Measurements from ENCODE around the gene PRKAG2. TPM values are rescaled to one million over a fixed set of nuclear protein-coding genes. Genes with fewer than 3 reads are reported as not detected.

Gene PRKAG2
- total and polyA plus RNA-seq, 2 experiments from 2014 or later = 9.1 to 14.9 TPM

- ATAC-seq = no peak
Observed at GRCh38 chr7:151808400-151809145, 68.3 kb downstream of the PRKAG2 start.

More at GRCh38 chr7:151808400-151809145, 68.3 kb downstream of the PRKAG2 start:
- Histone ChIP-seq H3F3A (replicated peaks; ENCODE audit: low read depth) (no peaks in the 10 kb centered on the region), H3K4me1 (ENCODE audit: insufficient read depth) (no peaks in the 10 kb centered on the region), H3K36me3 (ENCODE audit: insufficient read depth) (no peaks in the 10 kb centered on the region), H3K27me3 (ENCODE audit: insufficient read depth) (no peaks in the 10 kb centered on the region), H3K27ac (ENCODE audit: low read depth) (no peak overlapping the region), H3K4me3 (no peak overlapping the region), H3K79me2 (replicated peaks; ENCODE audit: insufficient read depth) (no peaks in the 10 kb centered on the region), H2AFZ (no peak overlapping the region), H4K20me1 (replicated peaks; ENCODE audit: insufficient read depth) (no peaks in the 10 kb centered on the region), H3K4me2 (no peak overlapping the region), H3K9me2 (ENCODE audit: insufficient read depth) (0 out of 2 replicates have a peak, but pooled peaks cover 3% of the 10 kb centered on the region)
- peaks cover 3% of the 10 kb centered on the region for H3K27me3 Mint-ChIP-seq (ENCODE audit: insufficient read depth, low read depth, poor library complexity)
- peaks cover 5% of the 10 kb centered on the region for H3K4me1 Mint-ChIP-seq
- no peak overlapping the region for H3K4me3 Mint-ChIP-seq
- no peak overlapping the region for H3K27ac Mint-ChIP-seq
- TF ChIP-seq, protein P1, sequence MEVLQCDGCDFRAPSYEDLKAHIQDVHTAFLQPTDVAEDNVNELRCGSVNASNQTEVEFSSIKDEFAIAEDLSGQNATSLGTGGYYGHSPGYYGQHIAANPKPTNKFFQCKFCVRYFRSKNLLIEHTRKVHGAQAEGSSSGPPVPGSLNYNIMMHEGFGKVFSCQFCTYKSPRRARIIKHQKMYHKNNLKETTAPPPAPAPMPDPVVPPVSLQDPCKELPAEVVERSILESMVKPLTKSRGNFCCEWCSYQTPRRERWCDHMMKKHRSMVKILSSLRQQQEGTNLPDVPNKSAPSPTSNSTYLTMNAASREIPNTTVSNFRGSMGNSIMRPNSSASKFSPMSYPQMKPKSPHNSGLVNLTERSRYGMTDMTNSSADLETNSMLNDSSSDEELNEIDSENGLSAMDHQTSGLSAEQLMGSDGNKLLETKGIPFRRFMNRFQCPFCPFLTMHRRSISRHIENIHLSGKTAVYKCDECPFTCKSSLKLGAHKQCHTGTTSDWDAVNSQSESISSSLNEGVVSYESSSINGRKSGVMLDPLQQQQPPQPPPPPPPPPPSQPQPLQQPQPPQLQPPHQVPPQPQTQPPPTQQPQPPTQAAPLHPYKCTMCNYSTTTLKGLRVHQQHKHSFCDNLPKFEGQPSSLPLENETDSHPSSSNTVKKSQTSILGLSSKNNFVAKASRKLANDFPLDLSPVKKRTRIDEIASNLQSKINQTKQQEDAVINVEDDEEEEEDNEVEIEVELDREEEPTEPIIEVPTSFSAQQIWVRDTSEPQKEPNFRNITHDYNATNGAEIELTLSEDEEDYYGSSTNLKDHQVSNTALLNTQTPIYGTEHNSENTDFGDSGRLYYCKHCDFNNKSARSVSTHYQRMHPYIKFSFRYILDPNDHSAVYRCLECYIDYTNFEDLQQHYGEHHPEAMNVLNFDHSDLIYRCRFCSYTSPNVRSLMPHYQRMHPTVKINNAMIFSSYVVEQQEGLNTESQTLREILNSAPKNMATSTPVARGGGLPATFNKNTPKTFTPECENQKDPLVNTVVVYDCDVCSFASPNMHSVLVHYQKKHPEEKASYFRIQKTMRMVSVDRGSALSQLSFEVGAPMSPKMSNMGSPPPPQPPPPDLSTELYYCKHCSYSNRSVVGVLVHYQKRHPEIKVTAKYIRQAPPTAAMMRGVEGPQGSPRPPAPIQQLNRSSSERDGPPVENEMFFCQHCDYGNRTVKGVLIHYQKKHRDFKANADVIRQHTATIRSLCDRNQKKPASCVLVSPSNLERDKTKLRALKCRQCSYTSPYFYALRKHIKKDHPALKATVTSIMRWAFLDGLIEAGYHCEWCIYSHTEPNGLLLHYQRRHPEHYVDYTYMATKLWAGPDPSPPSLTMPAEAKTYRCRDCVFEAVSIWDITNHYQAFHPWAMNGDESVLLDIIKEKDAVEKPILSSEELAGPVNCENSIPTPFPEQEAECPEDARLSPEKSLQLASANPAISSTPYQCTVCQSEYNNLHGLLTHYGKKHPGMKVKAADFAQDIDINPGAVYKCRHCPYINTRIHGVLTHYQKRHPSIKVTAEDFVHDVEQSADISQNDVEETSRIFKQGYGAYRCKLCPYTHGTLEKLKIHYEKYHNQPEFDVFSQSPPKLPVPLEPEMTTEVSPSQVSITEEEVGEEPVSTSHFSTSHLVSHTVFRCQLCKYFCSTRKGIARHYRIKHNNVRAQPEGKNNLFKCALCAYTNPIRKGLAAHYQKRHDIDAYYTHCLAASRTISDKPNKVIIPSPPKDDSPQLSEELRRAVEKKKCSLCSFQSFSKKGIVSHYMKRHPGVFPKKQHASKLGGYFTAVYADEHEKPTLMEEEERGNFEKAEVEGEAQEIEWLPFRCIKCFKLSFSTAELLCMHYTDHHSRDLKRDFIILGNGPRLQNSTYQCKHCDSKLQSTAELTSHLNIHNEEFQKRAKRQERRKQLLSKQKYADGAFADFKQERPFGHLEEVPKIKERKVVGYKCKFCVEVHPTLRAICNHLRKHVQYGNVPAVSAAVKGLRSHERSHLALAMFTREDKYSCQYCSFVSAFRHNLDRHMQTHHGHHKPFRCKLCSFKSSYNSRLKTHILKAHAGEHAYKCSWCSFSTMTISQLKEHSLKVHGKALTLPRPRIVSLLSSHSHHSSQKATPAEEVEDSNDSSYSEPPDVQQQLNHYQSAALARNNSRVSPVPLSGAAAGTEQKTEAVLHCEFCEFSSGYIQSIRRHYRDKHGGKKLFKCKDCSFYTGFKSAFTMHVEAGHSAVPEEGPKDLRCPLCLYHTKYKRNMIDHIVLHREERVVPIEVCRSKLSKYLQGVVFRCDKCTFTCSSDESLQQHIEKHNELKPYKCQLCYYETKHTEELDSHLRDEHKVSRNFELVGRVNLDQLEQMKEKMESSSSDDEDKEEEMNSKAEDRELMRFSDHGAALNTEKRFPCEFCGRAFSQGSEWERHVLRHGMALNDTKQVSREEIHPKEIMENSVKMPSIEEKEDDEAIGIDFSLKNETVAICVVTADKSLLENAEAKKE (CRISPR knock-in tag; IDR thresholded peaks at IDR 0.05) = no peak
- DNase-seq (ENCODE audit: low spot score) = no peak
- no peaks in the 10 kb centered on the region for H3K36me3 Mint-ChIP-seq (ENCODE audit: low read depth)
- H3K9me3 Mint-ChIP-seq = no peaks in the 10 kb centered on the region
